Measurements from ENCODE around the gene SMTN.
"Not testable (repeated sequence)": the region's sequence is repeated elsewhere in the genome, so short reads cannot be mapped to it uniquely, and the experiment has no call there.

The SMTN gene

GRCh38 chr22:31106001-31106571, 25.0 kb downstream of the SMTN start:
- Histone ChIP-seq H3K27ac (peak overlapping the region; percentile 90), H3K27me3 (replicated peaks) (no peaks in the 10 kb centered on the region), H3K36me3 (replicated peaks) (peaks cover 36% of the 10 kb centered on the region), H3K4me3 (ENCODE audit: low read depth, low read length) (peak overlapping the region; percentile 85)
- TF ChIP-seq, protein P1, sequence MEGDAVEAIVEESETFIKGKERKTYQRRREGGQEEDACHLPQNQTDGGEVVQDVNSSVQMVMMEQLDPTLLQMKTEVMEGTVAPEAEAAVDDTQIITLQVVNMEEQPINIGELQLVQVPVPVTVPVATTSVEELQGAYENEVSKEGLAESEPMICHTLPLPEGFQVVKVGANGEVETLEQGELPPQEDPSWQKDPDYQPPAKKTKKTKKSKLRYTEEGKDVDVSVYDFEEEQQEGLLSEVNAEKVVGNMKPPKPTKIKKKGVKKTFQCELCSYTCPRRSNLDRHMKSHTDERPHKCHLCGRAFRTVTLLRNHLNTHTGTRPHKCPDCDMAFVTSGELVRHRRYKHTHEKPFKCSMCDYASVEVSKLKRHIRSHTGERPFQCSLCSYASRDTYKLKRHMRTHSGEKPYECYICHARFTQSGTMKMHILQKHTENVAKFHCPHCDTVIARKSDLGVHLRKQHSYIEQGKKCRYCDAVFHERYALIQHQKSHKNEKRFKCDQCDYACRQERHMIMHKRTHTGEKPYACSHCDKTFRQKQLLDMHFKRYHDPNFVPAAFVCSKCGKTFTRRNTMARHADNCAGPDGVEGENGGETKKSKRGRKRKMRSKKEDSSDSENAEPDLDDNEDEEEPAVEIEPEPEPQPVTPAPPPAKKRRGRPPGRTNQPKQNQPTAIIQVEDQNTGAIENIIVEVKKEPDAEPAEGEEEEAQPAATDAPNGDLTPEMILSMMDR (IDR thresholded peaks at IDR 0.05; ENCODE audit: low read depth, low read length, missing control alignments): peak; percentile 38
- in situ Hi-C loops (cut with HindIII; ENCODE audit: low pct_ligation_motif_present, low sequenced_read_pairs): no loop called here
- DNase-seq: no peak

- DNase-seq: peak; percentile 19
- H3K36me3 ChIP-seq (replicated peaks): peaks cover 31% of the 10 kb centered on the region
- peak overlapping the region; percentile 85 for H3K4me3 ChIP-seq (ENCODE audit: low read depth, low read length)
- in situ Hi-C loops (cut with HindIII; ENCODE audit: low pct_ligation_motif_present, low sequenced_read_pairs): no loop called here
- no peaks in the 10 kb centered on the region for H3K27me3 ChIP-seq (replicated peaks)
- H3K27ac ChIP-seq: peak overlapping the region; percentile 90
- TF ChIP-seq, protein P1 (IDR thresholded peaks at IDR 0.05; ENCODE audit: low read depth, low read length, missing control alignments): no peak
Observed at GRCh38 chr22:31106731-31107177, 25.6 kb downstream of the SMTN start.

- DNase-seq: peak; percentile 96
- Histone ChIP-seq H3K4me3 (ENCODE audit: low read depth, low read length) (peak within 1 kb of the TSS; percentile 85), H3K27ac (peak within 1 kb of the TSS; percentile 90), H3K36me3 (replicated peaks) (peaks cover 25% of the 10 kb centered on the region), H3K27me3 (replicated peaks) (no peaks in the 10 kb centered on the region)
- TF ChIP-seq, protein P1 (IDR thresholded peaks at IDR 0.05; ENCODE audit: low read depth, low read length, missing control alignments): peak; percentile 95
- in situ Hi-C loops (cut with HindIII; ENCODE audit: low pct_ligation_motif_present, low sequenced_read_pairs): no loop called here
Observed at GRCh38 chr22:31107178-31107893, 26.2 kb downstream of the SMTN start, which contains the start of gene SELENOM. Gene SELENOM, minus strand, starts transcription at chr22:31107568. Its CDS starts 63 bp downstream, at chr22:31107505.

GRCh38 chr22:31107894-31108218, 26.7 kb downstream of the SMTN start:
- in situ Hi-C loops (cut with HindIII; ENCODE audit: low pct_ligation_motif_present, low sequenced_read_pairs): no loop called here
- peaks cover 21% of the 10 kb centered on the region for H3K36me3 ChIP-seq (replicated peaks)
- no peak overlapping the region for H3K27ac ChIP-seq
- TF ChIP-seq, protein P1 (IDR thresholded peaks at IDR 0.05; ENCODE audit: low read depth, low read length, missing control alignments): no peak
- no peak for DNase-seq
- H3K4me3 ChIP-seq (ENCODE audit: low read depth, low read length): peak overlapping the region; percentile 42
- no peaks in the 10 kb centered on the region for H3K27me3 ChIP-seq (replicated peaks)

GRCh38 chr22:31112547-31113091, 31.5 kb downstream of the SMTN start:
- H3K36me3 ChIP-seq (replicated peaks); H3K27me3 ChIP-seq (replicated peaks); in situ Hi-C loops (cut with HindIII; ENCODE audit: low pct_ligation_motif_present, low sequenced_read_pairs); DNase-seq; H3K4me3 ChIP-seq (ENCODE audit: low read depth, low read length); H3K27ac ChIP-seq: not testable (repeated sequence)

DNA sequence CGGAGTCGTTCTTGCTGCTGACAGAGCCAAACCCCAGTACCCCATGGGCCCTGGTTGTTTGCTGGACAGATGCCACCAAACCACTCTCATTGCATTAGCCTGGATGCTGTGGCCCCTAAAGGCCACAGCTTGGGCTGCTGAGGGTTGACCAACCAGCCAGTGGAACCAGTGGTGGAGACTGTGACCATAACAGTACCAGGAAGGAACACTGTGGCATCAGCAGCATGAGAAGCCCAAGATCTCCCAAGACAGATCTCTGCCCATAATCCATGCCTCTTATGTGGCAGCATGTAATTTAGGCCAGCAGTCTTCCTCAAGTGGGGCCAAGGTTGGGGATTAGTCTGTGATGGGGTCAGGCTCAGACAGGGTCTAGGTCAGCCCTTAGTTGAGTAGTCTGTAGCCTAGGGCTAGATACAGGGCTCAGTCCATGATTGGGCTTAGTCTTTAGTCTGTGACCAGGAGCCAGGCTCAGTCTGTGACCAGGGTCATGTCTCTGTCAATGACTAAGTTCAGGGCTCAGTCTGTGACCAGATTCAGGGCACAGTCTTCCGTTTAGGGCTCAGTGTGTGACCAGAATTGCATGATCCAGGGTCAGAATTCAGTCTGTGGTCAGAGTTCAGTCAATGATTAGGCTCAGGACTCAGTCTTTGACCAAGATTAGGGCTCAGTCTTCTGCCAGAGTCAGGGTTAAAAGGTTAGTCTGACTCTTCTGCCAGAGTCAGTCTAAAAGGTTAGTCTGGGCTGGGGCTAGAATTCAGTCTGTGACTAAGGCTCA, 37.1 kb downstream of the SMTN start:
- Histone ChIP-seq H3K27me3 (replicated peaks) (no peaks in the 10 kb centered on the region), H3K4me3 (ENCODE audit: low read depth, low read length) (no peak overlapping the region), H3K36me3 (replicated peaks) (no peaks in the 10 kb centered on the region), H3K27ac (no peak overlapping the region)
- in situ Hi-C loops (cut with HindIII; ENCODE audit: low pct_ligation_motif_present, low sequenced_read_pairs): no loop called here
- TF ChIP-seq, protein P1 (IDR thresholded peaks at IDR 0.05; ENCODE audit: low read depth, low read length, missing control alignments): no peak
- DNase-seq: no peak

All from brain microvascular endothelial cell (primary cell).